Ovary (tissue), 9 donors: Measurements from ENCODE around the gene WWTR1. TPM values are rescaled to one million over a fixed set of nuclear protein-coding genes. Genes with fewer than 3 reads are reported as not detected.

Source experiments
- DNase-seq, 5 donors: peaks; one replicate each; pipeline ENCODE4 v3.0.0-alpha.2; 2019 to 2020
- H3K27ac ChIP-seq, 2 donors: fragments of 200-600 bp; one replicate each; pipeline versions ENCODE4 v1.5.1 to v1.8.0; 2019 to 2022
- H3K27me3 ChIP-seq: fragments of 200-600 bp; one replicate; pipeline ENCODE4 v1.8.0; 2022
- H3K36me3 ChIP-seq: fragments of 200-600 bp; sonication (generic); one replicate; pipeline ENCODE4 v1.5.1; 2019
- H3K4me1 ChIP-seq: one replicate; pipeline ENCODE4 v1.8.1; 2013; ENCODE audit warnings: mild to moderate bottlenecking, moderate library complexity; ENCODE audit not compliant: insufficient read depth
- H3K4me3 ChIP-seq: fragments of 200-600 bp; sonication (generic); one replicate; pipeline ENCODE4 v1.5.1; 2017
- H3K9me3 ChIP-seq, 2 donors: fragments of 200-600 bp in 1 of 2; sonication (generic) in 1 of 2; one replicate each; pipeline versions ENCODE4 v1.5.1 to v1.8.1; 2013 to 2019; ENCODE audit warnings: mild to moderate bottlenecking in 1 of 2, moderate library complexity in 1 of 2
- EP300 ChIP-seq: sonication (generic); formaldehyde crosslinking; IDR thresholded peaks from one replicate; pipeline ENCODE4 v1.6.1; 2017; ENCODE audit warnings: antibody characterized with exemption
- POLR2A ChIP-seq: fragments of 450-650 bp; IDR thresholded peaks from one replicate; pipeline ENCODE4 v1.6.1; 2017; ENCODE audit warnings: antibody characterized with exemption, mild to moderate bottlenecking, moderate library complexity
- WGBS, 3 donors: extraction: QIAGEN DNeasy Blood & Tissue Kit in 1 of 3; methylation state at CpG; one replicate each; pipeline versions ENCODE4 v1.1.5 to v1.1.7; 2013 to 2017; 5-methylcytosine and 5-hydroxymethylcytosine counted together
- intact Hi-C, 4 donors: fragments of 100-400 bp; cut with DNase I; formaldehyde crosslinking; loops; one replicate each; pipeline versions ENCODE4 v1.11.0 to v1.15.1; 2022 to 2023
- polyA plus RNA-seq, 2 donors: library from polyadenylated mRNA; stranded (reverse); fragments of 200-250 nt in 1 of 2; fragments of 350-450 nt in 1 of 2; fragmentation: Illumina TruSeq in 1 of 2; extraction: RNeasy Lipid Tissue Mini Kit (QIAGEN cat#74804) in 1 of 2; gene quantifications; one replicate each; pipeline ENCODE4 v1.2.3, GENCODE V29; 2013 to 2014
- total RNA-seq, 7 donors: library from RNA; depleted of rRNA in 2 of 7; stranded (reverse); fragments of >200 nt in 2 of 7; fragmentation: NEBNext Ultra II Directional in 3 of 7; extraction: Animal tissue kit (Norgen Biotek cat#: 25700) in 3 of 7; gene quantifications; one replicate each; pipeline versions ENCODE4 v1.1.0 to v1.2.4, GENCODE V29; 2016 to 2023
- TF ChIP-seq, protein P1 (sequence below), 3 donors: fragments of 450-650 bp in 2 of 3; fragments of 200-600 bp in 1 of 3; IDR thresholded peaks; one replicate each; pipeline versions ENCODE4 v1.5.1 to v1.8.0; 2016 to 2022; ENCODE audit warnings: antibody characterized with exemption in 3 of 3, mild to moderate bottlenecking in 1 of 3
- donor health status: DM: no; HTN: no; CAD: no; lungs with moderate emphysema.
- donor health status: DM: no; HTN: no; CAD: no.
- donor health status: Bipolar disorder and iron deficiency.
- donor health status: DM: yes; HTN: yes; CAD: no.
- donor health status: DM: no; HTN: no; CAD: no.
- donor health status: DM: yes; HTN: yes; CAD: no.

WWTR1 gene
- total and polyA plus RNA-seq, 9 donors, result 65.4 to 160 (median 96.4) TPM

DNA sequence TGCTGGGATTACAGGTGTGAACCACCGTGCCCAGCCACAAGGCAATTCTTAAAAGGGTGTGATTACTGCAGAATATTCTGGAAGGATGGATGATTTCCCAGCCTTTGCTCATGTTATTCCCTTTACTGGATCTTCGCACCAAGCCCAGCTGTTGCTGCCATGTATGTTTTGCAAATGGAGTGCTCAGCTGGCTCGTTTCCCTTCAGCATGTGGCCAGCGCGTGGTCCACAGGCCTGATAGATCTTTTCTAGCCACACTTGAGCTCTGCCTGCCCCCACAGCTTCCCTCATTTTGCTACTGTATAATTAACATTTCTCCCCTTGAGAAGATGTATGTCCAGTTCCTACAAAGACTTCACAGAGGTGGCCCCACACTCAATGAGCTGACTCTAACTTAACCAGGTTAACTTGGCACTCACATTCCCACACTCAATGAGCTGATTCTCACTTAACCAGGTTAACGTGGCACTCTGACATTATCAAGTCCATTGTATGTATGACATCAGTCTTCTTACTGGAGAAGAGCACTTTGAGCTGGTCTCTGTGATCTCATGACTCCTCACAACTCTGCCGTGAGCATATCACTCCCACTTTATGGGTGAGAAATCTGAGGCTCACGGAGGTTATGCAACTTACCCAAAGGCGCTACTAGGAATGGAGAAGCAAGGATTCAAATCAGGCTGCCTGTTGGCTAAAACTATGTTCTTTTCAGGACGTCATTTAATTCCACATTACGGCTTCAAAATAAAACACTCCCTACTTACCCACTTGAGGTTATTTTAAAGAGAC lies 134.1 kb downstream of the WWTR1 start:
- DNase-seq, result no peak
- WGBS, 3 donors, result 71 to 83% (median 81%) methylated on average over 11 of the region's 11 CpGs
- H3K27ac ChIP-seq, result no peak overlapping the region
- peaks cover 7% of the 10 kb centered on the region for H3K4me1 ChIP-seq
- H3K36me3 ChIP-seq, result no peaks in the 10 kb centered on the region
- TF ChIP-seq, protein P1, sequence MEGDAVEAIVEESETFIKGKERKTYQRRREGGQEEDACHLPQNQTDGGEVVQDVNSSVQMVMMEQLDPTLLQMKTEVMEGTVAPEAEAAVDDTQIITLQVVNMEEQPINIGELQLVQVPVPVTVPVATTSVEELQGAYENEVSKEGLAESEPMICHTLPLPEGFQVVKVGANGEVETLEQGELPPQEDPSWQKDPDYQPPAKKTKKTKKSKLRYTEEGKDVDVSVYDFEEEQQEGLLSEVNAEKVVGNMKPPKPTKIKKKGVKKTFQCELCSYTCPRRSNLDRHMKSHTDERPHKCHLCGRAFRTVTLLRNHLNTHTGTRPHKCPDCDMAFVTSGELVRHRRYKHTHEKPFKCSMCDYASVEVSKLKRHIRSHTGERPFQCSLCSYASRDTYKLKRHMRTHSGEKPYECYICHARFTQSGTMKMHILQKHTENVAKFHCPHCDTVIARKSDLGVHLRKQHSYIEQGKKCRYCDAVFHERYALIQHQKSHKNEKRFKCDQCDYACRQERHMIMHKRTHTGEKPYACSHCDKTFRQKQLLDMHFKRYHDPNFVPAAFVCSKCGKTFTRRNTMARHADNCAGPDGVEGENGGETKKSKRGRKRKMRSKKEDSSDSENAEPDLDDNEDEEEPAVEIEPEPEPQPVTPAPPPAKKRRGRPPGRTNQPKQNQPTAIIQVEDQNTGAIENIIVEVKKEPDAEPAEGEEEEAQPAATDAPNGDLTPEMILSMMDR (IDR thresholded peaks at IDR 0.05), result no peak
- TF ChIP-seq POLR2A, result no peak
- no peak for TF ChIP-seq EP300
- H3K27me3 ChIP-seq, result no peaks in the 10 kb centered on the region
- H3K4me3 ChIP-seq, result no peak overlapping the region
- intact Hi-C loops, result no loop called here
- H3K9me3 ChIP-seq, result no peaks in the 10 kb centered on the region

DNA sequence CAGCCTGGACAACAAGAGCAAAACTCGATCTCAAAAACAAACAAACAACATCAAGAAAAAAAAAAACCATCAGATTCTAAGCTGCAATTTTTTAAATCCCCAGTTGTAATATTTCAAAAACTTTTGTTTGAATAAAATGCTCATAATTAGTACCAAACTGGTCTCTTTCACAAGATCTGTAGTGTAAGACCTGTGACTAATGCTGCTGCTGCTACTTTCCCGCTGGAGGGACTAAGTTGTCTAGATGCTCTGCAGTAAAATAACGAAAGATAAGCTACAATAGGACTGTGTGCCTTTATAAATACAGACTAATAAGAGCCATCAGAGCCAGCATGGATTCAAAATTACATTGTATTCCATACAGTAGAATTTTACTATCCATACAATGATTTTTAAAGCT lies 137.9 kb downstream of the WWTR1 start:
- no peak for TF ChIP-seq POLR2A
- no peak for TF ChIP-seq EP300
- TF ChIP-seq, protein P1 (IDR thresholded peaks at IDR 0.05), result no peak
- Histone ChIP-seq H3K27ac (no peak overlapping the region), H3K36me3 (no peaks in the 10 kb centered on the region), H3K4me3 (no peak overlapping the region), H3K4me1 (peaks cover 3% of the 10 kb centered on the region), H3K9me3 (no peaks in the 10 kb centered on the region), H3K27me3 (no peaks in the 10 kb centered on the region)
- 68 to 83% (median 78%) methylated on average over 3 of the region's 3 CpGs for WGBS, 3 donors
- intact Hi-C loops, result loop anchor here in 2 of 4 donors (10.0 kb wide), 2 partner anchors 195 to 375 kb away; no protein-coding TSS in a partner anchor
- no peak for DNase-seq

DNA sequence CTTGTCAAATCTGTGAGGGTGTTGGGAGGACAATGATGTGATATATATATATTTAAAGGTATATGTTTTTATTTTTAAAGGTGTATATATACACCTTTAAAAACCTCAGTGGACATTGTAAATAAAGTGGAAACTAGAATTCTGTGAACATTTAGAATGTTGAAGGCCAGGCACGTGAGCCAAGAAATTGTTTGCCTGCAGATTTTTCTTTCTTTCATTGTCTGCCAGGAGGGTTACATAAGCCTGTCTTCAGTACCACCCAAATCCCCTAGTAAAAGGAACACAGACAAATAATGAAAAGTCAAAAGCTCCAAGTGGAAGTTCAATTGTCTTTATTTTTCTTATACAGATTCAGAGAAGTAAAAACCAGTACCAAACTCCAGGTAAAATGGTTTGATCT lies 140.9 kb downstream of the WWTR1 start:
- H3K4me3 ChIP-seq, result no peak overlapping the region
- intact Hi-C loops, result loop anchor here in 2 of 4 donors (10.0 kb wide), 2 partner anchors 198 to 378 kb away; no protein-coding TSS in a partner anchor
- no peaks in the 10 kb centered on the region for H3K27me3 ChIP-seq
- 5 to 11% (median 7%) methylated on average over 1 of the region's 1 CpG for WGBS, 3 donors
- H3K27ac ChIP-seq, result no peak overlapping the region
- peaks cover 3% of the 10 kb centered on the region for H3K4me1 ChIP-seq
- TF ChIP-seq, protein P1 (IDR thresholded peaks at IDR 0.05), result no peak
- TF ChIP-seq POLR2A, result no peak
- no peak for TF ChIP-seq EP300
- no peaks in the 10 kb centered on the region for H3K9me3 ChIP-seq
- H3K36me3 ChIP-seq, result no peaks in the 10 kb centered on the region
- DNase-seq, result peak in 1 of 5 donors; percentile 34

DNA sequence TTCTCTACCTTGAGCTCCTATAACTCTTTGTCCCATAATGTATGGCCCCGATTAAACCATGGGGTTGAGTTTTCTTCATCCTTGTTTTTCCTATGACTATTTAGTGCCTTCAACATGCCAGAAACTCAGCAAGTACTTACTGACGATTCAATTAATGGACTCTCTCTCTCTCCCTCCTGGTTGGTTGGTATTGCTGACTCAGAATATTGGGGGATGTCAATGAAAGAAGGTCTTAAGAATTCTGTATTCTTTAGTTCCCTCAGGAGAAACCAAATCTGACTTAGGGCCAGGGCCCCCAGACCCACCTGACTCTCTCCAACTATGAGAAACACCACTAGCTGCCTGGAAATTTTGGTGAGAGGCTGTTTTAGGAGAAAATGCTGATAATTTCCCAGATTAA lies 142.6 kb downstream of the WWTR1 start:
- Histone ChIP-seq H3K27me3 (no peaks in the 10 kb centered on the region), H3K9me3 (no peaks in the 10 kb centered on the region), H3K27ac (no peak overlapping the region), H3K4me1 (peaks cover 3% of the 10 kb centered on the region), H3K4me3 (no peak overlapping the region), H3K36me3 (no peaks in the 10 kb centered on the region)
- 85 to 91% (median 90%) methylated on average over 2 of the region's 2 CpGs for WGBS, 3 donors
- intact Hi-C loops, result loop anchor here in 2 of 4 donors (10.0 kb wide), 2 partner anchors 200 to 380 kb away; no protein-coding TSS in a partner anchor
- TF ChIP-seq EP300 (no peak), POLR2A (no peak)
- DNase-seq, result no peak

DNA sequence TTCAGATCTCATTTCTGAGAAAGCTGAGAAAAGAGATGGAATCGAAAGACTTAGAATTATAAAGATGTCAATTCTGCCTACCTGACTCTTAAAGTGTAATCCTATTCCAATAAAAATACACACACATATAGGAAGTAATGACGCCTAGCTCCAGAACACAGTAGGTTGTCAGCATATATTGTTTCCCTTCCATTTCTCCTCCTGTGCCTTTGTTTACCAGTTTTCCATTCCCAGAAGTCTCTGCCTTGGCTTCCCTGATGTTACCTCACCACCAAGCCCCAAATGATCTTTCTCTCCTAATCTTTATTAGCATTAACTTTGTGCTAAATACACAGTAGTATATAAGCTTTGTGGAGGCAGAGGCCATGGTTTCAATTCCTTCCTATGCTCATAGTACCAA lies 143.4 kb downstream of the WWTR1 start:
- H3K36me3 ChIP-seq, result no peaks in the 10 kb centered on the region
- peaks cover 3% of the 10 kb centered on the region for H3K4me1 ChIP-seq
- 88 to 90% (median 90%) methylated on average over 2 of the region's 2 CpGs for WGBS, 3 donors
- no peak for DNase-seq
- H3K27me3 ChIP-seq, result no peaks in the 10 kb centered on the region
- intact Hi-C loops, result loop anchor here in 3 of 4 donors (5.0 to 10.0 kb wide), 3 partner anchors 200 to 380 kb away; no protein-coding TSS in a partner anchor
- no peaks in the 10 kb centered on the region for H3K9me3 ChIP-seq
- no peak overlapping the region for H3K27ac ChIP-seq
- H3K4me3 ChIP-seq, result no peak overlapping the region
- TF ChIP-seq POLR2A, result no peak
- no peak for TF ChIP-seq EP300
- TF ChIP-seq, protein P1 (IDR thresholded peaks at IDR 0.05), result no peak
